OCI-LY7 (cell line): ENCODE data around the gene DOCK4. TPM values are rescaled to one million over a fixed set of nuclear protein-coding genes. Genes with fewer than 3 reads are reported as not detected.

ENCODE experiments used
- BruUV-seq: library from RNA; stranded (reverse); fragments of 400-500 nt; replicated peaks from 2 replicates; lab custom pipeline; 2021; lab: Mats Ljungman, UMichigan
- CTCF ChIA-PET: fragments of 300-600 bp; sonication (Branson Sonifier 250); formaldehyde crosslinking; loops from one replicate; lab custom pipeline; 2022; ENCODE audit warnings: antibody characterized with exemption; ENCODE audit not compliant: unreplicated experiment; lab: Charles Lee
- POLR2A ChIA-PET: fragments of 300-600 bp; sonication (Branson Sonifier 250); formaldehyde crosslinking; loops from one replicate; lab custom pipeline; 2022; ENCODE audit warnings: antibody characterized with exemption; lab: Charles Lee
- DNase-seq: peaks from one replicate; pipeline ENCODE4 v3.0.0-alpha.2; 2015; ENCODE audit warnings: low spot score
- H2AFZ ChIP-seq: fragments of 200-600 bp; sonication (generic), shearing (Covaris generic); 2 replicates; pipeline ENCODE4 v1.6.1; 2014; ENCODE audit warnings: mild to moderate bottlenecking, antibody characterized with exemption, low read length, moderate library complexity
- H3K27ac ChIP-seq: fragments of 200-600 bp; sonication (generic); 2 replicates; pipeline ENCODE4 v1.5.1; 2014; ENCODE audit warnings: mixed run types, low read depth, mild to moderate bottlenecking, moderate library complexity, low read length, inconsistent platforms; ENCODE audit not compliant: poor library complexity, severe bottlenecking
- H3K36me3 ChIP-seq: fragments of 200-600 bp; sonication (generic); 2 replicates; pipeline ENCODE4 v1.6.1; 2014; ENCODE audit warnings: mild to moderate bottlenecking, antibody characterized with exemption, low read length, moderate library complexity, mixed read lengths; ENCODE audit not compliant: insufficient read depth
- H3K4me1 ChIP-seq: fragments of 200-600 bp; sonication (generic); 2 replicates; pipeline ENCODE4 v1.5.1; 2014; ENCODE audit warnings: mild to moderate bottlenecking, low read length; ENCODE audit not compliant: insufficient read depth, poor library complexity, severe bottlenecking
- H3K4me2 ChIP-seq: fragments of 200-600 bp; sonication (generic); 2 replicates; pipeline ENCODE4 v1.6.1; 2014; ENCODE audit warnings: mild to moderate bottlenecking, low read length
- H3K4me3 ChIP-seq: fragments of 200-600 bp; sonication (generic); 2 replicates; pipeline ENCODE4 v1.5.1; 2014; ENCODE audit warnings: mild to moderate bottlenecking, low read depth, low read length; ENCODE audit not compliant: poor library complexity, severe bottlenecking
- H3K79me2 ChIP-seq: fragments of 200-600 bp; sonication (generic); 2 replicates; pipeline ENCODE4 v1.6.1; 2016; ENCODE audit warnings: low read depth, mild to moderate bottlenecking, low read length, moderate library complexity, mixed read lengths; ENCODE audit not compliant: insufficient read depth
- H3K9me2 ChIP-seq: fragments of 200-600 bp; sonication (generic); 2 replicates; pipeline ENCODE4 v1.6.1; 2016; ENCODE audit warnings: mild to moderate bottlenecking, low read length, mixed read lengths; ENCODE audit not compliant: insufficient read depth
- H3K9me3 ChIP-seq: fragments of 200-600 bp; sonication (generic); 2 replicates; pipeline ENCODE4 v1.6.1; 2014; ENCODE audit warnings: mild to moderate bottlenecking, mixed run types, low read length, mixed read lengths
- H4K20me1 ChIP-seq: fragments of 200-600 bp; sonication (generic); 2 replicates; pipeline ENCODE4 v1.6.1; 2014; ENCODE audit warnings: mild to moderate bottlenecking, antibody characterized with exemption, low read length, moderate library complexity, mixed read lengths; ENCODE audit not compliant: insufficient read depth
- CTCF ChIP-seq: fragments of 200-600 bp; sonication (generic); conservative IDR thresholded peaks from 2 replicates; pipeline ENCODE4 v1.5.1; 2014; ENCODE audit warnings: mild to moderate bottlenecking, antibody characterized with exemption, low read length, moderate library complexity, mixed read lengths
- EZH2phosphoT487 ChIP-seq: fragments of 200-600 bp; sonication (generic); IDR thresholded peaks from 2 replicates; pipeline ENCODE4 v1.6.1; 2018; ENCODE audit warnings: low read depth, borderline replicate concordance, mild to moderate bottlenecking, mixed run types, antibody characterized with exemption, low read length, moderate library complexity, mixed read lengths
- intact Hi-C: fragments of 100-400 bp; cut with micrococcal nuclease; formaldehyde crosslinking; loops from one replicate; pipeline ENCODE4 v1.10.0; 2022; ENCODE audit not compliant: unreplicated experiment
- total RNA-seq, 2 experiments: library from RNA; depleted of rRNA in 1 of 2; stranded (reverse); fragments of >200 nt in 1 of 2; shearing (Covaris generic) in 1 of 2; gene quantifications; 2 replicates each; pipeline ENCODE4 v1.2.3, GENCODE V29; 2014 to 2022

DOCK4 gene
- total RNA-seq, 2 experiments from 2014 or later = 0.91 to 4.9 TPM

- Histone ChIP-seq H3K4me1 (no peaks in the 10 kb centered on the region), H3K27ac (no peak overlapping the region), H3K4me2 (no peak overlapping the region), H3K36me3 (no peaks in the 10 kb centered on the region), H3K9me3 (no peaks in the 10 kb centered on the region), H3K79me2 (no peaks in the 10 kb centered on the region), H3K4me3 (no peak overlapping the region), H2AFZ (no peak overlapping the region), H3K9me2 (no peaks in the 10 kb centered on the region), H4K20me1 (no peaks in the 10 kb centered on the region)
- POLR2A ChIA-PET = no interaction called here
- DNase-seq = no peak
- TF ChIP-seq CTCF (no peak), EZH2phosphoT487 (no peak)
- BruUV-seq = no TSS peak
- intact Hi-C loops = no loop called here
- CTCF ChIA-PET = no interaction called here
Observed at GRCh38 chr7:112132051-112132694, 74.0 kb downstream of the DOCK4 start.

- no peaks in the 10 kb centered on the region for H3K9me2 ChIP-seq
- H3K27ac ChIP-seq = no peak overlapping the region
- ChIA-PET POLR2A (no interaction called here), CTCF (no interaction called here)
- H4K20me1 ChIP-seq = no peaks in the 10 kb centered on the region
- no peaks in the 10 kb centered on the region for H3K36me3 ChIP-seq
- TF ChIP-seq EZH2phosphoT487 = no peak
- no peak for TF ChIP-seq CTCF
- H3K4me3 ChIP-seq = no peak overlapping the region
- H3K79me2 ChIP-seq = no peaks in the 10 kb centered on the region
- no peak overlapping the region for H2AFZ ChIP-seq
- intact Hi-C loops = no loop called here
- H3K4me1 ChIP-seq = no peaks in the 10 kb centered on the region
- H3K9me3 ChIP-seq = no peaks in the 10 kb centered on the region
- no peak overlapping the region for H3K4me2 ChIP-seq
- no TSS peak for BruUV-seq
- no peak for DNase-seq
Observed at GRCh38 chr7:112130729-112131410, 75.3 kb downstream of the DOCK4 start.
